DMS114 treated with DMSO at 0.1 percent for 48 hours (cell line): ENCODE results near the gene RRAS.
A peak's percentile ranks its signal among the peaks of the same experiment; 100 is the strongest.

Experiments
- DNase-seq: peaks from one replicate; lab custom pipeline; 2025; ENCODE audit not compliant: unreplicated experiment; lab: John Stamatoyannopoulos, UW

RRAS gene

GRCh38 chr19:49655570-49656455, 15.9 kb upstream of the RRAS start:
- DNase-seq, result no peak

GRCh38 chr19:49654581-49654980, 14.6 kb upstream of the RRAS start:
- DNase-seq, result no peak

GRCh38 chr19:49653466-49653806, 13.5 kb upstream of the RRAS start:
- DNase-seq, result no peak

- DNase-seq, result no peak
Observed at GRCh38 chr19:49652551-49653465, 12.9 kb upstream of the RRAS start.

- DNase-seq, result no peak
Observed at GRCh38 chr19:49651820-49652550, 12.0 kb upstream of the RRAS start.

GRCh38 chr19:49651029-49651819, 11.3 kb upstream of the RRAS start:
- DNase-seq, result no peak

- DNase-seq, result no peak
Observed at GRCh38 chr19:49646586-49646985, 6.6 kb upstream of the RRAS start.

- no peak for DNase-seq
Observed at GRCh38 chr19:49645995-49646394, 6.1 kb upstream of the RRAS start.

- no peak for DNase-seq
Observed at GRCh38 chr19:49645592-49645991, 5.6 kb upstream of the RRAS start.

GRCh38 chr19:49643466-49643865, 3.5 kb upstream of the RRAS start:
- no peak for DNase-seq

GRCh38 chr19:49642492-49643035, 2.6 kb upstream of the RRAS start:
- no peak for DNase-seq

- peak; percentile 89 for DNase-seq
Observed at GRCh38 chr19:49641688-49642491, 1.9 kb upstream of the RRAS start, which contains the start of gene SCAF1. TSS of gene SCAF1 (plus strand) at chr19:49642209. CDS start at chr19:49645027, 2,818 bp downstream.

- DNase-seq, result no peak
Observed at GRCh38 chr19:49639401-49640112, 386 bp downstream of the RRAS start.

GRCh38 chr19:49637821-49638738, 1.9 kb downstream of the RRAS start:
- no peak for DNase-seq

- DNase-seq, result no peak
Observed at GRCh38 chr19:49636233-49636932, 3.6 kb downstream of the RRAS start.

GRCh38 chr19:49635530-49636232, 4.3 kb downstream of the RRAS start:
- DNase-seq, result no peak
